GM12891 (cell line): ENCODE data around the gene DDX10.

ENCODE experiments used
- POLR2A ChIP-seq: IDR thresholded peaks from 2 replicates; pipeline ENCODE4 v1.6.1; 2011; ENCODE audit warnings: low read depth, low read length, control low read depth
- POLR2AphosphoS5 ChIP-seq: IDR thresholded peaks from 2 replicates; pipeline ENCODE4 v1.6.1; 2011; ENCODE audit warnings: low read depth, low read length, control low read depth
- TAF1 ChIP-seq: IDR thresholded peaks from 2 replicates; pipeline ENCODE4 v1.6.1; 2011; ENCODE audit warnings: low read depth, low read length, control low read depth

DNA sequence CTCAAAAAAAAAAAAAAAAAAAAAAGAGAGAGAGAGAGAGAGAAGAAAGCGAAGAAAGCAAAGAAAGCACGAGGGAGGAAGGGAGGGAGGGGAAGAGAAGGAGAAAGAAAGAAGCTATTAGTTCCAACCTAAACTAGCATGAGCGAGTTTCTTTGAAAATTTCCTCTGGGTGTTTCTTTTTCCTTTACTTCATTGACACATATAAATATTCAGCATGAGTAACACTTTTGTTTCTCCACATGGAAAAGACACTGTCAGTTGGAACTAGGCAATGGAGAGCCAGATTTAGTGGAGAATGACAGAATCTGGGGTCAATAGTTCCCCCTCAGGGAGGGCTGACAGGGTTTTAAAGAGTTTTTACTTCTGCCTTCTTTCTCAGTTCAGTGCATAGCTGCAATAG lies 257.4 kb downstream of the DDX10 start:
- TF ChIP-seq POLR2AphosphoS5, result no peak
- no peak for TF ChIP-seq POLR2A
- no peak for TF ChIP-seq TAF1
